ENCODE data around the gene DNAH11.
"Not testable (repeated sequence)": the region's sequence is repeated elsewhere in the genome, so short reads cannot be mapped to it uniquely, and the experiment has no call there.

DNAH11 gene

GRCh38 chr7:21542891-21543527 lies at the start of gene DNAH11:
Gene DNAH11 (plus strand): TSS chr7:21543039. CDS start chr7:21543246, 207 bp downstream.
- DNase-seq (ENCODE audit: low read depth in 2 of 2) = no peak

- no peak for DNase-seq (ENCODE audit: low read depth in 2 of 2)
Observed at GRCh38 chr7:21495731-21496130, 47.1 kb upstream of the DNAH11 start.

GRCh38 chr7:21497072-21497471 lies 45.8 kb upstream of the DNAH11 start:
- no peak for DNase-seq (ENCODE audit: low read depth in 2 of 2)

GRCh38 chr7:21500117-21500832 lies 42.6 kb upstream of the DNAH11 start:
- no peak for DNase-seq (ENCODE audit: low read depth in 2 of 2)

GRCh38 chr7:21504021-21504420 lies 38.8 kb upstream of the DNAH11 start:
- no peak for DNase-seq (ENCODE audit: low read depth in 2 of 2)

DNA sequence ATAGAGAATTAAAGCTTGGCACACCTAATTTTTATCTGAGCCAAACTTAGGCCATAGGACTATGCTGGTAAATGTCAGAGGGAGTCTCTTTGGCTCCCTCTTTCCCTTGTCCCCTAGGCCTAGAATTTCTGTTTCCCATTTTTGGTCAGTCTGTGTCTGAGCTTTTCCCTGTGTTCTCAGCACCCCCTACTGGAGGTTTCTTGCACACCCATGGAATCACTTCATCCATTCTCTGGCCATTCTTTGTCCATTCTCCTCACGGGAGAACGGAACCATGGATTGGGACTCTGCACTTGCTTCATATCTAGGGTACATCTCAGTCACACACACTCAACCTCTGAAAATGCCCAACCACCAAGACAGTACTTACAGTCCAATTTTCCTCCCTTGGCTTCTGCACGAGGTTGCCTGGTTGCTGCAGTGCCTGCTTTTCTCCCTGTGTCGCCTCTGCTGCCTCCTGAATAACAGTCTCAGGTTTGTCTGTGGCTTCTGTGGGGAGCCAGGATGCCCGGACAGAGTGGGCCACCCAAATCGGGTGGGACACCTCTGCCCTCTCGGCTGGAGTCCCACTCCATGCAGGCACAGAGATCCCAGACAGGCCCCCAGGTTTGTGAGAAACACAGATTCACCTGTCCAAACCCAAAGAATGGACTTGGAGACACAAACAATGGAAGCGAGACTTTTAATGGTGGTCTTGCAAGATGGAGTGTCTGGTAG lies 35.1 kb upstream of the DNAH11 start:
- DNase-seq (ENCODE audit: low read depth in 2 of 2) = peak in 1 of 2 donors; percentile 4

DNA sequence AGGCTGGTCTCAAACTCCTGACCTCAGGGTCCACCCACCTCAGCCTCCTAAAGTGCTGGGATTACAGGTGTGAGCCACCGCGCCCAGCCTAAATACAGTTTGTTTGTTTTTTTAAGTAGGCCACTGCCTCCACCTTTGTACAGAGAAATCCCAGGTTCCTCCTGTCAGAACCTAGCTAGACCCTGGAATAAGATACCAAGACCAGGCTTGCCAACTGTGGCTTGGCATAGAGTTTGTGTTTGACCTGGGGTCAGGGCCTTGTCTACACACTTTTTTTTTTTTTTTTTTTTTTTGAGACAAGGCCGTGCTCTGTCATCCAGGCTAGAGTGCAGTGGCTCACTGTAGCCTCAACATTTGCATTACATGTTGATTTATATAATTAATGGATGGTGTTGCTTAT lies 34.3 kb upstream of the DNAH11 start:
- no peak for DNase-seq (ENCODE audit: low read depth in 2 of 2)

DNA sequence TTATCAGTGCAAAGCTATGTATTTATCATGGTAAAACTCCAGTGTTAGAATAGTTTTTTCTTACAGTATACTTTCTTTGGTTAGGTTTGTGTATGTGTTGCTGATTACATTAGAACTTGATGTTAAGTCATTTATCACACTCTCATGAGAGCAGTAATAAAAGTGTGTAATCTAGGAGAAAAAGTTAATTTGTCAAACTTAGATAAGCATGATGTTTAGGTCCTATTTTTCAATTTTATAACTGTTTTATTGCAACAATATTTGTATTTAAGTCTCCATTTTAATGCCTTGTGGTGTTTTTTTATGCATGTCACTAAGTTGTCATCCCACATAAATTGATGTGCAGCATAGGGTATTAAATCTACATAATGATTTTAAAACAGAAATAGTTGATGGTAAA lies 28.8 kb upstream of the DNAH11 start:
- no peak for DNase-seq (ENCODE audit: low read depth in 2 of 2)

DNA sequence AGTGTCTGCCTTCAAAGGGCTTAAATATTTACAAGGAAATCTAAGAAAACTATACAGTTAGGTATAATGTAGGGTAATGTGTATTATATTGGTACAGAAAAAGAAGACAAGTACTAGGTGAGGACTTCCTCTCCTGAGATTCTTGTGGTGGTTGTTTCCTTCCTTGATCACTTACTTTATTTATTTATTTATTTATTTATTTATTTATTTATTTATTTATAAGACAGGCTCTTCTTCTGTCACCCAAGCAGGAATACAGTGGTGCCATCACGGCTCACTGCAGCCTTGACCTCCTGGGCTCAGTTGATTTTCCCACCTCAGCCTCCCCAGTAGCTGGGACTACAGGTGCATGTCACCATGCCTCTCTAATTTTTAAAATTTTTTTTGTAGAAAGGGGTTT lies 18.2 kb upstream of the DNAH11 start:
- no peak for DNase-seq (ENCODE audit: low read depth in 2 of 2)

- no peak for DNase-seq (ENCODE audit: low read depth in 2 of 2)
Observed at GRCh38 chr7:21526007-21526406, 16.8 kb upstream of the DNAH11 start.

DNA sequence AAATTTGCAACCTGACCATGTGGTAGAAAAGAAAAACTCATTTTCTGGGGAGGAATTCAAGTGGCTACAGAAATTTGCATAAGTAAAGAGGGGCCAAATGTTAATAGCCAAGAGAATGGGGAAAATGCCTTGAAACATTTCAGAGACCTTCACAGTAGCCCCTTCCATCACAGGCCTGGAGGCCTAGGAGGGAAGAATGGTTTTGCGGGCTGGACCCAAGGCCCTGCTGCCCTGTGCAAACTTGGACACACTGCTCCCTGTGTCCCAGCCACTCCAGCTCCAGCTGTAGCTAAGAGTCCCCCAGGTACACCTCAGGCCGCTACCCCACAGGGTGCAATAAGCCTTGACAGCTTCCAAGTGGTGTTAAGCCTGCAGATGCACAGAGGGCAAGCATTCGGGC lies 16.4 kb upstream of the DNAH11 start:
- no peak for DNase-seq (ENCODE audit: low read depth in 2 of 2)

GRCh38 chr7:21532485-21532884 lies 10.4 kb upstream of the DNAH11 start:
- not testable (repeated sequence) for DNase-seq (ENCODE audit: low read depth in 2 of 2)

DNA sequence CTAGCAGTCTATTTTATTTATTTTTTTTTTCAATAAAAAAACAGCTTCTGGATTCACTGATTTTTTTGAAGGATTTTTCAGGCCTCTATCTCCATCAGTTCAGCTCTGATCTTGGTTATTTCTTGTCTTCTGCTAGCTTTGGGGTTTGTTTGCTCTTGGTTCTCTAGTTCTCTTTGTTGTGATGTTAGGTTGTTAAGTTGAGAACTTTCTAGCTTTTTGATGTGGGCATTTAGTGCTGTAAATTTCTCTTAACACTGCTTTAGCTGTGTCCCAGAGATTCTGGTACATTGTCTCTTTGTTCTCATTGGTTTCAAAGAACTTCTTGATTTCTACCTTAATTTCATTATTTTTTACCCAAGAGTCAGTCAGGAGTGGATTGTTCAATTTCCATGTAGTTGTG lies 9.2 kb upstream of the DNAH11 start:
- DNase-seq (ENCODE audit: low read depth in 2 of 2) = not testable (repeated sequence)

DNA sequence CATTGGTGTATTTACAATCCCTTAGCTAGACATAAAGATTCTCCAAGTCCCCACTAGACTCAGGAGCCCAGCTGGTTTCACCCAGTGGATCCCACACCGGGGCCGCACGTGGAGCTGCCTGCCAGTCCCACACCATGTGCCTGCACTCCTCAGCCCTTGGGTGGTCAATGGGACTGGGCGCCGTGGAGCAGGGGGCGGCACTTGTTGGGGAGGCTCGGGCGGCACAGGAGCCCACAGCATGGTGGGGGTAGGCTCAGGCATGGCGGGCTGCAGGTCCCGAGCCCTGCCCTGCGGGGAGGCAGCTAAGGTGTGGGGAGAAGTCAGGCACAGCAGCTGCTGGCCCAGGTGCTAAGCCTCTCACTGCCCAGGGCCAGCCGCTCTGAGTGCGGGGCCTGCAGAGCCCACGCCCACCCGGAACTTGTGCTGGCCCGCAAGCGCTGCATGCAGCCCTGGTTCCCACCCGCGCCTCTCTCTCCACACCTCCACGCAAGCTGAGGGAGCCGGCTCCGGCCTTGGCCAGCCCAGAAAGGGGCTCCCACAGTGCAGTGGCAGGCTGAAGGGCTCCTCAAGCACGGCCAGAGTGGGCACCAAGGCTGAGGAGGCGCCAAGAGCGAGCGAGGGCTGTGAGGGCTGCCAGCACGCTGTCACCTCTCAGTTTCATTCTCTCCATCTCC lies 6.3 kb upstream of the DNAH11 start:
- DNase-seq (ENCODE audit: low read depth in 2 of 2) = not testable (repeated sequence)

DNA sequence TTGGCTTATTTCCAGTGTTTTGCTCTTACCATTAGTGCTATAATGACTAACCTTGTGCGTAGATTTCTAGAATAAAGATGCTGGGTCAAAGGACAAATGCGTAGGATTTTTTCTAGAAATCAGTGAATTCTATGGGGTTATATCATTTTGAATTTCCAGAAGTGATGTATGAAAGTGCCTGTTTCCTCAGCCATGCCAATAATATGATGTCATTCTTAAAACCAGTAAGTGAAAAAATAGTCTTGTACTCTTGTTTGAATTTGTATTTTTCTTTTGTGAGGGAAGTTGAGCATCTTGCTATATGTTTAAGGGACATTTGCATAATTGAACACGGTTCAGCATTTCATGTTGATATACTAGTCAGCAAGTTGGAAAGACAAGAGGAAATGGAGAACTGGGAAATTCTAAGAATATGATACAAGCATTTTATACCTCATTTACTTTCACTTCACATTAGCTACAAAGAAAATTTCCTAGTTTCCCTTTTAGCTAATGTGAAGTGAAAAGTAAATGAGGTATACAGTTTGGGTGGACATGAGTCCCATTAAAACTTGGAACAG lies 3.8 kb upstream of the DNAH11 start:
- DNase-seq (ENCODE audit: low read depth in 2 of 2) = no peak

- no peak for DNase-seq (ENCODE audit: low read depth in 2 of 2)
Observed at GRCh38 chr7:21543528-21544302, 876 bp downstream of the DNAH11 start.

GRCh38 chr7:21544303-21544656 lies 1.4 kb downstream of the DNAH11 start:
- DNase-seq (ENCODE audit: low read depth in 2 of 2) = no peak

GRCh38 chr7:21544715-21545114 lies 1.9 kb downstream of the DNAH11 start:
- no peak for DNase-seq (ENCODE audit: low read depth in 2 of 2)

- DNase-seq (ENCODE audit: low read depth in 2 of 2) = no peak
Observed at GRCh38 chr7:21547501-21547900, 4.7 kb downstream of the DNAH11 start.

DNA sequence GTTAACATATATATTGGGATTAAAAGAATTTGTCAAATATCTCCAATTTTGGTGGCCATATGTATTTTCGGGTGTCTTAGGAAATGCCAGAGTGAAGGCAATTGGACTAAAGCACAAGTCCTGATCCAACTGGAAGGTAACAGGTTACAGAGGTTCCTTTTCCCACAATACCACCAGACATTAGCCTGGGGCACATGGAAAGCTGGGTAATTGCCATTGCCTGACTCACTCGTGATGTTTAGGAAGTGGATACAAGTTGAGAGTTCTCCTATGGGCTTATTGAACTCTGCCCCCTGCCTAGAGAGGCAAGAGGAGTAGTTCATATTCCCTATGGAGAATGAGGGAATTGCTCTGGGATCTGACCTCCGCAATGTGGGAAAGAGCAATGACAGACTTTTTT lies 5.7 kb downstream of the DNAH11 start:
- DNase-seq (ENCODE audit: low read depth in 2 of 2) = no peak

DNA sequence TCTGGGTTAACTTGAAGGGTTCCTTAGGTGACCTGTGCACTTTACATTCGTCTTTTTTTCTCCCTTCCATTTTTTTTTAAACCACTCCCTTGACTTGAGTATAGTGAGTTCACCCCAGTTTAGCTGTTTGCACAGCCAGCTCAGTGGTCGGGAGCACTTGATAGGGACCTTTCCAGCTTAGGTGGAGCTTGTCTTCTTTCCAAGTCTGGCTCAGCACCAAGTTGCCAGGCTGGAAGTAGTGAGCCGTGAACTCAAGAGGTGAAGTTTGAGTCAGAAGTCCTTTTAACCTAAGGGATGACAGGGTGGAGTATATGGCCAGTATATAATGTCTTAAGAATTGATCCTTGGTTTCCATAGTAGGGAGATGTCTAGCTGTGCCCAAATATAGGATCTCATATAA lies 7.2 kb downstream of the DNAH11 start:
- no peak for DNase-seq (ENCODE audit: low read depth in 2 of 2)

Data from stimulated activated CD4-positive, alpha-beta T cell treated with anti-CD3 and anti-CD28 coated beads, Interleukin-1b, Interleukin-23, amount 100 ng/mL, for 1 hour (primary cell).